ENCODE data around the gene MYO3A.

The MYO3A gene

DNA sequence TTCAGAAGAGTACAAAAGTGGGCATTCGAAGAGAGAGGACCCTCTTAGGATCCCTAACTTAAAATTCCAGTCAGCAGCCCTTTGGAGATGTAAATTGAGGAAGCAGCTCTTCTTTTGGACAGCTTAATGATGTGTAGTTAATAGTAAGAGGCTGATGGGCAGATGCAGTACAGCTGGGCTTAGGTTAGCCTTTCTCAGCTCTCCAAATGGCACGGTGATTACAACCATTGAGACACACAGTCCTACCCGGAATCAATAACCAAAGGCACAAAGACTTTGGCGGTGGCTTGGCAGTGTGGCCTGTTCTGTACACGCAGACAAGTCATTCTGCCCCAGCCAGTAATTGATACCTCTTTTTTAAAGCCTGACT, 309.3 kb downstream of the MYO3A start:
- in situ Hi-C loops (cut with HindIII; ENCODE audit: low sequenced_read_pairs) = no loop called here

DNA sequence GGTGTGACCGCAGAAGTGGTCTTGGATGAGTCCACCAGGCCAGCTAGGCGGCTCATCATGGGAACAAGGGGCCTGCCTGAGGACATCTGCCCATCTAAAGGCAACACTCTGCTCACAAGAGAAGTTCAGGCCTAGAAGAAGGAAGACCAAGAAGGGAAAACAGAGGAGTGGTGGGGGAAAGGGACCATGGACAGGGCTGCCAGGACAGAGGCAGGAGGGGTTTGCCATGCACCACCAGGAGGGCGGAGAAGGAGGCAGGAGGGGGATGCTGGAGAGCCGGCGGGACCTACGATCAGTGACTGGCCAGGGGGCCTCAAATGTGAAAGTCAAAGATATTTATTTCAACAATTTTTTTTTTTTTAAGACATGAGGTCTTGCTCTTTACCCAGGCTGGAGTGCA, 315.7 kb downstream of the MYO3A start:
- in situ Hi-C loops (cut with HindIII; ENCODE audit: low sequenced_read_pairs) = no loop called here

DNA sequence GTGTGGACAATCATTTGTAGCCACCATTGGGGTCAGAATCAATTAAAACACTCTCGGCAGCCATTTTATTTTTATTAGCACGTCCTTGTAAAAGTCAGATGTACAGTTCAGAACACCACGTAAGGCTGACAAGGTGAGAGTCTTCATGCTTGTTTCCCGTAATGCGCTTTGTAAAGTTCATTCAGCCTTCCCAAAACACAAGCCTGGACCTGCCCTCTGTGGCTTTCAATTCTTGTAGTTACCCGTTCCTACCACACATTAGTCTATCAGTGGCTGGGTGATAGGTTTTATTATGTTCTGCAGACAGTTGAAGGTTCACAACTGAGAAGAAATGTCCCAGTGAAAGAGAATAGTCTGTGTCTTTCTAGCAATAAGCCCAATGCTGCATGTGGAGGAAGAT, 317.9 kb downstream of the MYO3A start:
- in situ Hi-C loops (cut with HindIII; ENCODE audit: low sequenced_read_pairs) = no loop called here

DNA sequence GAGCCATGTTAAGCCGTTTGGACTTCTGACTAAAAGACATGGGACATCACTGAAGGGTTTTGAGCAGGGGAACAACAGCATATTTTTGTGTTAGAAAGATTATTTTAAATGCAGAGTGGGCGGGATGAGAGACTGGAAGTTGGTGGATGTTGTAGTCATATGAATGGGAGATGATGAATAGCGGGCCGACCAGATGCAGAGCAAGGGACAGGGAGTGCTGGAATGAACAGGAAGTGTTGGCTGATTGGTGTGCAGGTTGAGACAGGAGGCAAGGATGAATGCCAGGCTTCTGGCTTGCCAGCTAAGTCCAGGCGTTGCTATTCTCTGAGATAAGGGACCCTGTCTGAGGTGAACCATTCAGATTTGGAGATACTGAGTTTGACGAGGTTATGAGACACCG, 320.6 kb downstream of the MYO3A start:
- in situ Hi-C loops (cut with HindIII; ENCODE audit: low sequenced_read_pairs) = no loop called here

DNA sequence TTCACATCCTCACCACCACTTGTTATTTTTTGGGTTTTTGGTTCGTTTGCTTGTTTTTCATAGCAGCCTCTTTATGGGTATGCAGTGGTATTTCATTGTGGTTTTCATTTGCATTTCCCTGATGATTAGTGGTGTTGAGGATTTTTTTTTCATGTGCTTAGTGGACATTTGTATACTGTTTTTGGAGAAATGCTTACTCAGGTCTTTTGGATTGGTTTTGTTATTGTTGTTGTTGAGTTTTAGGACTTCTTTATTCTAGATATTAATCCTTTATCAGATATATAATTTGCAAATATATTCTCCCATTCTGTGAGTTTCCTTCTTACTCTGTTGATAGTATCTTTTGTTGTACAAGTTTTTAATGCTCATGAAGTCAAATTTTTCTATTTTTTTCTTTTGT, 325.3 kb downstream of the MYO3A start:
- in situ Hi-C loops (cut with HindIII; ENCODE audit: low sequenced_read_pairs) = no loop called here
